ENCODE measurements around the gene ABCD2.

The ABCD2 gene

DNA sequence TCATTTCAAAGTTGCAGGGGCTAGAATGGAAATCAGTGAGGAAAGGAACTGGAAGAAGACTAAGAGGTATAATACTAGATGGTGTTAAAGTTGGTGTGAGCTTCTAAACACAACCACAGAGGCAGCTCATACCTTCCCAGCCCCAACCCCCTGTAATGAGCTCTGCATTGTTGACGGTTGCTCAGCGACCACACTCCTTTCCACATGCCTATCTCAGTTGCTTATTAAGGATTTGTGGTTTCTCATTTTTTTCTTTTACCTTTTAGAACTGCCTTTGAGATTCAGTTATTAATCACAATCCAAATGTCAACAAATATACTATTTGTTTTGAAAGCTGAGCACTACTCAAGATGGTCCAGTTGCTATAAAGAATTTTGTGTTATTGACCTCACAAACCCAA lies 114.6 kb downstream of the ABCD2 start:
- CTCF ChIA-PET: no interaction called here
- H3K27ac ChIP-seq: no peak overlapping the region
- TF ChIP-seq, protein P1, sequence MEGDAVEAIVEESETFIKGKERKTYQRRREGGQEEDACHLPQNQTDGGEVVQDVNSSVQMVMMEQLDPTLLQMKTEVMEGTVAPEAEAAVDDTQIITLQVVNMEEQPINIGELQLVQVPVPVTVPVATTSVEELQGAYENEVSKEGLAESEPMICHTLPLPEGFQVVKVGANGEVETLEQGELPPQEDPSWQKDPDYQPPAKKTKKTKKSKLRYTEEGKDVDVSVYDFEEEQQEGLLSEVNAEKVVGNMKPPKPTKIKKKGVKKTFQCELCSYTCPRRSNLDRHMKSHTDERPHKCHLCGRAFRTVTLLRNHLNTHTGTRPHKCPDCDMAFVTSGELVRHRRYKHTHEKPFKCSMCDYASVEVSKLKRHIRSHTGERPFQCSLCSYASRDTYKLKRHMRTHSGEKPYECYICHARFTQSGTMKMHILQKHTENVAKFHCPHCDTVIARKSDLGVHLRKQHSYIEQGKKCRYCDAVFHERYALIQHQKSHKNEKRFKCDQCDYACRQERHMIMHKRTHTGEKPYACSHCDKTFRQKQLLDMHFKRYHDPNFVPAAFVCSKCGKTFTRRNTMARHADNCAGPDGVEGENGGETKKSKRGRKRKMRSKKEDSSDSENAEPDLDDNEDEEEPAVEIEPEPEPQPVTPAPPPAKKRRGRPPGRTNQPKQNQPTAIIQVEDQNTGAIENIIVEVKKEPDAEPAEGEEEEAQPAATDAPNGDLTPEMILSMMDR (conservative IDR thresholded peaks at IDR 0.05; ENCODE audit: low read depth): no peak
- POLR2A ChIA-PET (ENCODE audit: low non-redundant PET): no interaction called here
- DNase-seq (ENCODE audit: low spot score): no peak

DNA sequence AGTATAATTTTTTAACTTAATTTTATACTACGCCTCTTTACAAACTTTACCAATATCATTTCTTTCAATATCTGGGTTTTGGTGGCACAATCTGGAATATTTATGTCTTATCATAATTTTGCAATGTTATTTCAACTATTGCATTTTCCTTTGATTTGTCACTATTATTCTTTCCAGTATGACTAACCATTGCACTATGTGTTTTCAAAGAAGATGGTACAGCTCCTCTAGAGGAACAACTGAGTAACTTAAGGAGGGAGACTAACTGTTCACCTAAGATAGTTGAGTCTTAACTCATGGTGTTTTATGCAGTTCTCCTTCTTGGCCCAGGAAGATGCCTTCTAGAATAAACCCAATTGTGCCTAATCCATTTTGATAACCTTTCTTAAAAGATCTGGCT lies 116.2 kb downstream of the ABCD2 start:
- no peak overlapping the region for H3K27ac ChIP-seq
- CTCF ChIA-PET: no interaction called here
- TF ChIP-seq, protein P1 (conservative IDR thresholded peaks at IDR 0.05; ENCODE audit: low read depth): 0 out of 2 replicates have a peak, but pooled peaks have one; percentile 8
- DNase-seq (ENCODE audit: low spot score): peak; percentile 72
- POLR2A ChIA-PET (ENCODE audit: low non-redundant PET): no interaction called here

DNA sequence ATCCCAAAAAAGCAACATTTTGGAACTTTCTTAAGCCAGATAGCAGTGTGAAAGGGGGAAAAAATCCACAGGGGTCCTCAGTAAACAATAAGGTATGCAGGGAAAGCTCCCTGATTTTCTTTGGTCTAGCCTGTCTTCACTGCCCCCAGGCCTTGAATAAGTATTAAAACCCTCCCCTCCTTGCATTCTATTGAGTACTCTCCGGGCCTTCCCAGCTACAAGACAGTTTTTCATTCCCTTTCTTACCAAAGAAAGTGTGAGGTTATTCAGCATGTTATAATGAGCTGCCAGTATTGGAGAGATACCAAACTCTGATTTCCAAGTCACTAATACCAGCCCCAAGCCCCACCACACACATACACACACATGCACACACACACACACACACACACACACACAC lies 116.9 kb downstream of the ABCD2 start:
- CTCF ChIA-PET: no interaction called here
- DNase-seq (ENCODE audit: low spot score): no peak
- H3K27ac ChIP-seq: no peak overlapping the region
- POLR2A ChIA-PET (ENCODE audit: low non-redundant PET): no interaction called here
- TF ChIP-seq, protein P1 (conservative IDR thresholded peaks at IDR 0.05; ENCODE audit: low read depth): no peak
